Muscle of back (tissue), 11 donors: ENCODE data around the gene SYNPO2. TPM values are rescaled to one million over a fixed set of nuclear protein-coding genes. Genes with fewer than 3 reads are reported as not detected.

Experiments
- DNase-seq, 3 donors: peaks; one replicate each; pipeline versions ENCODE4 v3.0.0 to v3.0.0-alpha.2; 2013
- polyA plus RNA-seq, 10 donors: library from polyadenylated mRNA; unstranded; fragments of 120-200 nt; gene quantifications; one replicate each; pipeline ENCODE4 v1.2.1, GENCODE V29; 2013; ENCODE audit not compliant: insufficient read length in 10 of 10

Gene SYNPO2
- polyA plus RNA-seq, 10 donors, result 62.2 to 193 (median 128) TPM

DNA sequence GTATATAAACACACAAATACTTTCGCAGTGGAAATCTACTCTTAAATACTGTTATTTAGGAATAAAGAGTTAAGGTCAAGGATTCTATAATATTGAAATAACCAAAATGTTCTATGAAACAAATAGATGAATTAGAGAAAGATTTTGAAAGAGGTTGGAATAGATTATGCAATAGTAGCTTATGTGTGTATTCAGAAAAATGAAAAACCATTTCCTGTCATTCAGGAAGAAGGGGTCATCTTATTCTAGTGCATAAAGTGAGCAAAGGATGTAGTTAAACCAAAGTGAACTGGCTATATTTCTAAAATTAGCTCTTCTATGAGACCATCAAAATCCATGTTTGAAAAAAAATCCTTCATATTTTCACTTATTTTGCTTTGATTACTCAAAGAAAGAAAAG lies 217.0 kb downstream of the SYNPO2 start:
- no peak for DNase-seq

GRCh38 chr4:119106036-119107000 lies 217.7 kb downstream of the SYNPO2 start:
- DNase-seq, result peak in 2 of 3 donors; percentile 23 to 27

- DNase-seq, result no peak
Measured at GRCh38 chr4:119110121-119110520, 221.5 kb downstream of the SYNPO2 start.

Other genes with a start within 250 kb of the SYNPO2 start
- gene METTL14, start 203.5 kb upstream of the SYNPO2 start, polyA plus RNA-seq, result 10 to 100 TPM; 25.7 to 38.9 (median 28.2) TPM
- gene SEC24D, start 52.7 kb upstream of the SYNPO2 start, polyA plus RNA-seq, result 10 to 100 TPM; 55.4 to 78.6 (median 59.6) TPM
- gene MYOZ2, start 247.0 kb downstream of the SYNPO2 start, polyA plus RNA-seq, result 100 to 1,000 TPM; 143 to 385 (median 283) TPM